Peyer's patch (tissue), 4 donors: ENCODE data around the gene IGFBP7. TPM values are rescaled to one million over a fixed set of nuclear protein-coding genes. Genes with fewer than 3 reads are reported as not detected.

Experiments used
- DNase-seq, 3 donors: peaks; one replicate each; pipeline ENCODE4 v3.0.0-alpha.2; 2017 to 2019
- H3K27ac ChIP-seq, 4 donors: fragments of 200-600 bp; sonication (generic); one replicate each; pipeline ENCODE4 v1.5.1; 2016 to 2019
- H3K27me3 ChIP-seq, 2 donors: fragments of 200-600 bp; sonication (generic); one replicate each; pipeline ENCODE4 v1.5.1; 2019
- H3K36me3 ChIP-seq, 3 donors: fragments of 200-600 bp; sonication (generic); one replicate each; pipeline ENCODE4 v1.5.1; 2016 to 2019
- H3K4me1 ChIP-seq, 4 donors: fragments of 200-600 bp; sonication (generic); one replicate each; pipeline ENCODE4 v1.5.1; 2016 to 2019
- H3K4me3 ChIP-seq, 4 donors: fragments of 200-600 bp; sonication (generic); 1 replicate in 3 of 4; 2 replicates in 1 of 4; pipeline ENCODE4 v1.5.1; 2016 to 2019; ENCODE audit warnings: mild to moderate bottlenecking in 1 of 4
- H3K9me3 ChIP-seq, 4 donors: fragments of 200-600 bp; sonication (generic); one replicate each; pipeline ENCODE4 v1.5.1; 2016 to 2019; ENCODE audit warnings: mild to moderate bottlenecking in 1 of 4
- POLR2A ChIP-seq, 2 donors: fragments of 450-650 bp; IDR thresholded peaks; one replicate each; pipeline ENCODE4 v1.5.1; 2017; ENCODE audit warnings: antibody characterized with exemption in 2 of 2, mild to moderate bottlenecking in 2 of 2, moderate library complexity in 2 of 2
- total RNA-seq, 4 donors: library from RNA; depleted of rRNA; stranded (reverse); fragments of >200 nt; gene quantifications; one replicate each; pipeline ENCODE4 v1.1.0, GENCODE V29; 2016
- TF ChIP-seq, protein P1 (sequence below), 6 experiments: fragments of 450-650 bp in 4 of 6; fragments of 200-600 bp in 2 of 6; sonication (generic) in 1 of 6; IDR thresholded peaks; one replicate each; pipeline ENCODE4 v1.5.1; 2017 to 2019; ENCODE audit warnings: antibody characterized with exemption in 6 of 6, mild to moderate bottlenecking in 3 of 6, moderate library complexity in 1 of 6

The IGFBP7 gene
- total RNA-seq, 4 donors from 2014 or later: 37.1 to 92.1 (median 79.1) TPM

DNA sequence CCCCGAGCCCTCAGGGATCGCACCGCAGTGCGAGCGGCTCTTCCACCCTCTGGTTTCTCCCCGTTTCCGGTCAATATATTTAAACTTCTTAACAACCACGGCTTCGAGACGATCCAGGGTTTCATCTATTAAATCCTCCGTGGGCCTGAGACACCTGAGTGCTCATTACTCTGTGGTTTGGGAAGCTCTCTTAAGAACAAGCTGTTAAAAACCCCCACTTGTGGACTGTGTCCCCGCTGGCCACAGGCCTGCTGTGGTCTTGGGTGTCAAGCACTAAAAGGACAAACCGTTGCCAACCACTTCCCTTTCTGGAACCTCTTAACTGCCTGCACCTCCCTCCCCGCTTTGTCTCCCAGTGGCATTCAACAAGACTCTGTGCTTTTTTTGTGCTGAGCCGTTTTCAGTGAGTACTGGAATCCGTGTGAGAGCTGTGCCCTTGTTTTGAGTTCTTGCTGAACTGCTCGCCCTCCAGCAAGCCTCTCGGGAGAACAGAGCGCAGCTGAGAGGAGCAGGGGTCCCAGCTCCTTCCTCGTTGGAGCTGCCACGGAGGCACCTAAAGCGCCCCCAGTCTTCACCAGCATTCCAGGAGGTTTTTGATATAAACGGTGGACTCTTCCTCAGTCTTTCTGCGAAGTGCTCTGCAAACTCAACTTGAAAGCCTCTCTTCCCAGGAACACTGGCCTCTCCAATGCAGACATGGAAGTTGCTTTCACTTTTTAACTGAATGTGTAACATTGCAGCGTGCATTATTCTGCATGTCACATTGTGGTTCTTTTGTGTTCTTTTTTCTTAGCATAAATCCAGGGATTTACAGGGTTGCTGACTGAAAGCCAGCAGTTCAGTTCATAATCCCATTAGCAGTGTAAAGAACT lies 691 bp upstream of the IGFBP7 start:
- DNase-seq: peak in 2 of 3 donors; percentile 50 to 53
- Histone ChIP-seq H3K9me3 (no peaks in the 10 kb centered on the region), H3K36me3 (no peaks in the 10 kb centered on the region), H3K27ac (peak overlapping the region; percentile 74 to 93 (median 83)), H3K4me3 (peak overlapping the region; percentile 42 to 73 (median 58)), H3K27me3 (peaks cover 0 to 5% of the 10 kb centered on the region in 2 donors), H3K4me1 (peaks cover 0 to 17% (median 4%) of the 10 kb centered on the region in 4 donors)
- TF ChIP-seq POLR2A (IDR thresholded peaks at IDR 0.05): no peak
- TF ChIP-seq, protein P1, sequence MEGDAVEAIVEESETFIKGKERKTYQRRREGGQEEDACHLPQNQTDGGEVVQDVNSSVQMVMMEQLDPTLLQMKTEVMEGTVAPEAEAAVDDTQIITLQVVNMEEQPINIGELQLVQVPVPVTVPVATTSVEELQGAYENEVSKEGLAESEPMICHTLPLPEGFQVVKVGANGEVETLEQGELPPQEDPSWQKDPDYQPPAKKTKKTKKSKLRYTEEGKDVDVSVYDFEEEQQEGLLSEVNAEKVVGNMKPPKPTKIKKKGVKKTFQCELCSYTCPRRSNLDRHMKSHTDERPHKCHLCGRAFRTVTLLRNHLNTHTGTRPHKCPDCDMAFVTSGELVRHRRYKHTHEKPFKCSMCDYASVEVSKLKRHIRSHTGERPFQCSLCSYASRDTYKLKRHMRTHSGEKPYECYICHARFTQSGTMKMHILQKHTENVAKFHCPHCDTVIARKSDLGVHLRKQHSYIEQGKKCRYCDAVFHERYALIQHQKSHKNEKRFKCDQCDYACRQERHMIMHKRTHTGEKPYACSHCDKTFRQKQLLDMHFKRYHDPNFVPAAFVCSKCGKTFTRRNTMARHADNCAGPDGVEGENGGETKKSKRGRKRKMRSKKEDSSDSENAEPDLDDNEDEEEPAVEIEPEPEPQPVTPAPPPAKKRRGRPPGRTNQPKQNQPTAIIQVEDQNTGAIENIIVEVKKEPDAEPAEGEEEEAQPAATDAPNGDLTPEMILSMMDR (IDR thresholded peaks at IDR 0.05): no peak

DNA sequence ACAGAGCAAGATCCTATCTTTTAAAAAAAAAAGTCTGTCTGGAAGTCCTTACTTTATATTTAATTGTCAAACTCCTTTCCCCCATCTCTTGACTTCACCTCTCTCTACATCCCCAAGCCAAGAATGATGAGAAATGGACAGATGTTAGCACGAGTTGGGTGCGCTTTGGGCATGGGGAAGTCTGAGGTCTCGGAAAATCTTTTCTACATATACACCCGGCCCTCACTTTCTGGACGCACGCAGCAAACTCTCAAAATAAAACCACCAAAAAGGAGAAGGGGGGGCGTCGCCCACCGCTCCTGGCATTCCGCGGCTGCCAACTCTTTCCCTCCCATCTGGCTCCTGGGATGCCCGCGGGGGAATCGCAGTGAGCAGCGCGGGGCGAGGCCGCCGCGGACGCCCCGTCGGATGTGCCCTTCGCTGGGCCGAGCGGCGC lies 756 bp downstream of the IGFBP7 start:
- TF ChIP-seq, protein P1 (IDR thresholded peaks at IDR 0.05): no peak
- TF ChIP-seq POLR2A (IDR thresholded peaks at IDR 0.05): no peak
- Histone ChIP-seq H3K4me1 (peaks cover 0 to 17% (median 4%) of the 10 kb centered on the region in 4 donors), H3K27me3 (peaks cover 0 to 5% of the 10 kb centered on the region in 2 donors)

DNA sequence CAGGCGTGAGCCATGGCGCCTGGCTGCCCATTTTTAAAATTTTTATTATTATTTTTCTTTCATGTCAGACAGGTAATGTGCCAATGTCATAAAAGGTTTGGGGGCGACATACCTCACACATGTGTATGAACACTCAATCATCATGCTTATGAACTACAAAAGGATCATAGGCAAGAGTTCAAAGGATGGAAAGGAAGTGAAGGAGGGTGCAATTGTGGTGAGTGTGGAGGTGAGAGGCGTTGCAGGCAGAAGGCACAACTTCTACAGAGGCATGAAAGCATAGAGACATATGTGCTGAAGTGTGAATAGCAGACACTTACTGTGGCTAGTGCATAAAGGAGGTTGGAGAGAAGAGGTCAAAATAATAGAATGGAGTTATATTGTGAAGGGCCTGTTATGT lies 4.0 kb downstream of the IGFBP7 start:
- Histone ChIP-seq H3K27ac (no peak overlapping the region), H3K4me3 (no peak overlapping the region), H3K9me3 (no peaks in the 10 kb centered on the region), H3K36me3 (no peaks in the 10 kb centered on the region), H3K27me3 (peaks cover 0 to 5% of the 10 kb centered on the region in 2 donors), H3K4me1 (peaks cover 0 to 11% (median 4%) of the 10 kb centered on the region in 4 donors)
- TF ChIP-seq POLR2A (IDR thresholded peaks at IDR 0.05): no peak
- TF ChIP-seq, protein P1 (IDR thresholded peaks at IDR 0.05): no peak
- DNase-seq: no peak

More for the DNA sequence above, 756 bp downstream of the IGFBP7 start:
- no peaks in the 10 kb centered on the region for H3K36me3 ChIP-seq
- H3K27ac ChIP-seq: peak overlapping the region; percentile 74 to 93 (median 83)
- DNase-seq: no peak
- no peaks in the 10 kb centered on the region for H3K9me3 ChIP-seq
- H3K4me3 ChIP-seq: peak overlapping the region; percentile 42 to 73 (median 58)

DNA sequence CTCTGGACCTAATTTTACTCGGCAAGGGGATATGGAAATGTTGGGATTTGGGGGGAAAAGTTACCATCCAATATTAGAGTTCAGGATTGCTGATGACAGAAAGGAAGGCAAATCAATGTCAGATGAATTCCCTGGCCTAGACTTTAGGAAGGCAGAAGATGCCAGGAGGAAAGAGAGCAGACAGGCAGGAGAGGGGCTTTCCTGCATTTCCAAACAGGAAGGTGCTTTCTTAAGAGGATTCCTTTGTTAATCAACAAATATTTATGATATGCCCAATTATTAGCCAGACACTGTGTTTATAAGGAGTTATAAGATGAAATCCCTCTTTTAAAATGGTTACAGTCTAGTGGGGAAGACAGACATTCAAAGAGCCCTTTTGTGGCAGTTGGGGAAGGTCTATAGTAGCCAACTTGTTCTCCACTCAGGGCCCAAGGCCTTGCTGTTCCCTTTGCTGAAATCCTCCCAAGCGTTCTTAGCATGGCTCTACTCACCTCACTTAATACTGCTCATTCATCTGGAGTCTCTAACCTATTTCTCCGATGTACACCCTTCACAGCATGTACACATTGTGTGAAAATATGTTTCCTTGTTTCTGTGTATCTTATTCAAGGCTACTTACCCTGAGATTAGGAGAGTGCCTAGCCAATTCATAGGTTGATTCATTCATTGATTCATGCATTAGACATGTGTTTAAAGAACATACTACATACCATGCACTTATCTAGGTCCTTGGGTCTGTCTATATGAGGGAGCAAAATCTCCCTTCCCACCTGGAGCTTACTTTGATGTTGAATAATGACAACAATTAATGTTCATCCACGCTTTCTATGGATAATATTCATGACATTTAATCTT lies 5.3 kb downstream of the IGFBP7 start:
- DNase-seq: no peak
- TF ChIP-seq, protein P1 (IDR thresholded peaks at IDR 0.05): no peak
- TF ChIP-seq POLR2A (IDR thresholded peaks at IDR 0.05): no peak
- Histone ChIP-seq H3K27me3 (peaks cover 0 to 2% of the 10 kb centered on the region in 2 donors), H3K4me1 (peaks cover 0 to 4% (median 1%) of the 10 kb centered on the region in 4 donors), H3K27ac (peak overlapping the region in 1 of 4 donors; percentile 12), H3K9me3 (no peaks in the 10 kb centered on the region), H3K36me3 (no peaks in the 10 kb centered on the region), H3K4me3 (no peak overlapping the region)

DNA sequence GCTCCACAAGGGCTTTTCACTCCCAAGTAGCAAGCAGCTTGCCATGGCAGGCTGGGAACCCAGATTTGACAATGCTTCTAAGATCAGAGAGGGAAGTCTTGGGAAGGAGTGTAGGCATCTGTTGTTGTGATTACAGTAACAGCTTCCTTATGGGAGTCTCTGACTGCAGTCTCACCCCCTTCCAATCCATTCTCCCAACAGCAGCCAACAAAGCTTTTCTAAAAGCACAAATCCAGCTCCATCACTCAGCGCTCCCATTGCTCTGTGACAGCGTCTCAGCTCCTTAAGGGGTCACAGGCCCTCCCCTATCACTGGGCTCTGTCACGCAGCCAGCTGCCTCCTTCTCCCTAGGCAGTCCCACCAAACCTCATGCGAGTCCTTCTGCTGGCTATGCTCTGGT lies 7.1 kb downstream of the IGFBP7 start:
- Histone ChIP-seq H3K27ac (peak overlapping the region; percentile 42 to 78 (median 48)), H3K9me3 (no peaks in the 10 kb centered on the region), H3K4me3 (no peak overlapping the region), H3K36me3 (no peaks in the 10 kb centered on the region), H3K27me3 (no peaks in the 10 kb centered on the region), H3K4me1 (peaks cover 0 to 16% (median 0%) of the 10 kb centered on the region in 4 donors)
- DNase-seq: no peak
- TF ChIP-seq POLR2A (IDR thresholded peaks at IDR 0.05): no peak
- TF ChIP-seq, protein P1 (IDR thresholded peaks at IDR 0.05): no peak
